Measurements from ENCODE around the gene TBX2. TPM values are rescaled to one million over a fixed set of nuclear protein-coding genes. Genes with fewer than 3 reads are reported as not detected.

Gene TBX2
- total and polyA plus RNA-seq, 2 of the 4 experiments (the other 2 are of a cell fraction) = 20.1 to 64.1 TPM

GRCh38 chr17:61454381-61455323 is 55.0 kb downstream of the TBX2 start:
- H3K4me1 ChIP-seq (ENCODE audit: control insufficient read depth, insufficient read depth, low read length) = no peaks in the 10 kb centered on the region
- no peak for DNase-seq
- ATAC-seq (ENCODE audit: low read depth) = peak; percentile 48
- peaks cover 91% of the 10 kb centered on the region for H3K27me3 ChIP-seq (ENCODE audit: control insufficient read depth, insufficient read depth, low read length)
- WGBS, 2 experiments (ENCODE audit: extremely low coverage in 2 of 2, insufficient read length in 1 of 2) = 30% methylated on average over 48 of the region's 86 CpGs; no CpG with 5 or more reads in 1 of the 2 experiments
- no peak overlapping the region for H2BK120ac ChIP-seq (ENCODE audit: low read depth, low read length)
- H3K36me3 ChIP-seq (ENCODE audit: control insufficient read depth, insufficient read depth, low read length) = no peaks in the 10 kb centered on the region
- H4K8ac ChIP-seq (ENCODE audit: low read depth in 2 of 2, low read length in 2 of 2) = no peak overlapping the region
- H2BK5ac ChIP-seq (ENCODE audit: low read depth, low read length, poor library complexity, severe bottlenecking) = no peak overlapping the region
- H2AK9ac ChIP-seq (replicated peaks; ENCODE audit: low read depth, low read length, poor library complexity) = no peak overlapping the region
- no peaks in the 10 kb centered on the region for H3K79me1 ChIP-seq (ENCODE audit: low read depth in 1 of 2, low read length in 2 of 2)
- peaks cover 38% of the 10 kb centered on the region for H3K9me3 ChIP-seq (ENCODE audit: control insufficient read depth, insufficient read depth, low read length)
- intact Hi-C loops (cut with micrococcal nuclease) = no loop called here
- ChIA-PET CTCF (no interaction called here), POLR2A (ENCODE audit: unreplicated experiment) (no interaction called here)
- no peak overlapping the region for H3K4me2 ChIP-seq (ENCODE audit: low read depth, low read length)
- no peak overlapping the region for H2BK15ac ChIP-seq (ENCODE audit: low read depth, low read length)
- H3K56ac ChIP-seq (ENCODE audit: extremely low read depth, insufficient read depth, low read length) = no peak overlapping the region
- no peak overlapping the region for H3K4ac ChIP-seq (ENCODE audit: low read depth, low read length)
- H3K4me3 ChIP-seq (ENCODE audit: insufficient read depth, low read depth, low read length) = no peak overlapping the region
- no TSS peak for BruUV-seq (replicated peaks)
- H2AK5ac ChIP-seq (ENCODE audit: low read depth, low read length) = no peak overlapping the region
- in situ Hi-C loops (cut with MboI; ENCODE audit: low sequenced_read_pairs) = no loop called here
- H4K5ac ChIP-seq (ENCODE audit: low read depth, low read length) = no peak overlapping the region
- no peaks in the 10 kb centered on the region for H3K9me1 ChIP-seq (ENCODE audit: insufficient read depth, low read length)
- H2AFZ ChIP-seq (replicated peaks; ENCODE audit: low read length, poor library complexity) = peak overlapping the region; percentile 24
- no peak overlapping the region for H2BK20ac ChIP-seq (ENCODE audit: low read depth, low read length)
- dilution Hi-C loops (cut with HindIII; ENCODE audit: low sequenced_read_pairs, unreplicated experiment) = no loop called here
- H4K20me1 ChIP-seq (ENCODE audit: insufficient read depth, low read length) = no peaks in the 10 kb centered on the region
- TF ChIP-seq CEBPB (IDR thresholded peaks at IDR 0.05; ENCODE audit: low read depth, low read length) = no peak
- TF ChIP-seq USF2 (IDR thresholded peaks at IDR 0.05; ENCODE audit: low read depth, low read length) = no peak
- H3K9ac ChIP-seq (ENCODE audit: low read depth, low read length) = no peak overlapping the region
- H4K91ac ChIP-seq (ENCODE audit: insufficient read depth, low read depth, low read length) = no peak overlapping the region
- no peak overlapping the region for H3K18ac ChIP-seq (ENCODE audit: low read depth, low read length)
- H3K27ac ChIP-seq (ENCODE audit: insufficient read depth, low read length) = no peak overlapping the region
- no peak overlapping the region for H3K14ac ChIP-seq (replicated peaks; ENCODE audit: low read depth, low read length)
- no peak overlapping the region for H3K23ac ChIP-seq (ENCODE audit: low read depth, low read length)
